ENCODE measurements around the gene LRP11.

DNA sequence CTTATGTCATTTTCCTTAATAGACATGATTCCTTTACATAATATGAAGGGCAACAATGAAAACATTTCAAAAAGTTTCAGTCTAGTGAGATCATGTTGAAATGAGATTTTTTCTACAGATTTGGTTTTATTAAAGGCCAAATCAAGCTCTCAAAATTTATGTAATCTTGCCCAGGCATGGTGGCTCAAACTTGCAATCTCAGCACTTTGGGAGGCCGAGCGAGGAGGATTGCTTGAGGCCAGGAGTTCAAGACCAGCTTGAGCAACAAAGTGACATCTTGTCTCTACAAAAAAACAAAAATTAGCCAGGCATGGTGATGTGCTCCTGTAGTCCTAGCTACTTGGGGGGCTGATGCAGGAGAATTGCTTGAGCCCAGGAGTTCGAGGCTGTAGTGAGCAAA, 50.8 kb downstream of the LRP11 start:
- TF ChIP-seq, protein P1, sequence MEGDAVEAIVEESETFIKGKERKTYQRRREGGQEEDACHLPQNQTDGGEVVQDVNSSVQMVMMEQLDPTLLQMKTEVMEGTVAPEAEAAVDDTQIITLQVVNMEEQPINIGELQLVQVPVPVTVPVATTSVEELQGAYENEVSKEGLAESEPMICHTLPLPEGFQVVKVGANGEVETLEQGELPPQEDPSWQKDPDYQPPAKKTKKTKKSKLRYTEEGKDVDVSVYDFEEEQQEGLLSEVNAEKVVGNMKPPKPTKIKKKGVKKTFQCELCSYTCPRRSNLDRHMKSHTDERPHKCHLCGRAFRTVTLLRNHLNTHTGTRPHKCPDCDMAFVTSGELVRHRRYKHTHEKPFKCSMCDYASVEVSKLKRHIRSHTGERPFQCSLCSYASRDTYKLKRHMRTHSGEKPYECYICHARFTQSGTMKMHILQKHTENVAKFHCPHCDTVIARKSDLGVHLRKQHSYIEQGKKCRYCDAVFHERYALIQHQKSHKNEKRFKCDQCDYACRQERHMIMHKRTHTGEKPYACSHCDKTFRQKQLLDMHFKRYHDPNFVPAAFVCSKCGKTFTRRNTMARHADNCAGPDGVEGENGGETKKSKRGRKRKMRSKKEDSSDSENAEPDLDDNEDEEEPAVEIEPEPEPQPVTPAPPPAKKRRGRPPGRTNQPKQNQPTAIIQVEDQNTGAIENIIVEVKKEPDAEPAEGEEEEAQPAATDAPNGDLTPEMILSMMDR (IDR thresholded peaks at IDR 0.05; ENCODE audit: low read length) = no peak
- TF ChIP-seq EZH2 (optimal IDR thresholded peaks at IDR 0.05; ENCODE audit: low read depth, low read length) (no peak), EZH2phosphoT487 (IDR thresholded peaks at IDR 0.05; ENCODE audit: low read length) (no peak)

Measured in MM.1S (cell line).